ENCODE results near the gene EVX2.

The EVX2 gene

GRCh38 chr2:176121190-176122051 lies 37.7 kb upstream of the EVX2 start:
- peak; percentile 15 for DNase-seq

GRCh38 chr2:176120364-176121189 lies 36.8 kb upstream of the EVX2 start:
- DNase-seq: peak; percentile 46

- DNase-seq: peak; percentile 79
Observed at GRCh38 chr2:176118601-176119339, 35.0 kb upstream of the EVX2 start.

GRCh38 chr2:176117823-176118371 lies 34.1 kb upstream of the EVX2 start:
- DNase-seq: peak; percentile 40

GRCh38 chr2:176117162-176117822 lies 33.5 kb upstream of the EVX2 start:
- no peak for DNase-seq

- DNase-seq: peak; percentile 74
Observed at GRCh38 chr2:176115883-176116813, 32.4 kb upstream of the EVX2 start, which contains the start of gene HOXD10. HOXD10 (plus strand) TSS chr2:176116778; CDS start chr2:176116834, 56 bp downstream.

DNA sequence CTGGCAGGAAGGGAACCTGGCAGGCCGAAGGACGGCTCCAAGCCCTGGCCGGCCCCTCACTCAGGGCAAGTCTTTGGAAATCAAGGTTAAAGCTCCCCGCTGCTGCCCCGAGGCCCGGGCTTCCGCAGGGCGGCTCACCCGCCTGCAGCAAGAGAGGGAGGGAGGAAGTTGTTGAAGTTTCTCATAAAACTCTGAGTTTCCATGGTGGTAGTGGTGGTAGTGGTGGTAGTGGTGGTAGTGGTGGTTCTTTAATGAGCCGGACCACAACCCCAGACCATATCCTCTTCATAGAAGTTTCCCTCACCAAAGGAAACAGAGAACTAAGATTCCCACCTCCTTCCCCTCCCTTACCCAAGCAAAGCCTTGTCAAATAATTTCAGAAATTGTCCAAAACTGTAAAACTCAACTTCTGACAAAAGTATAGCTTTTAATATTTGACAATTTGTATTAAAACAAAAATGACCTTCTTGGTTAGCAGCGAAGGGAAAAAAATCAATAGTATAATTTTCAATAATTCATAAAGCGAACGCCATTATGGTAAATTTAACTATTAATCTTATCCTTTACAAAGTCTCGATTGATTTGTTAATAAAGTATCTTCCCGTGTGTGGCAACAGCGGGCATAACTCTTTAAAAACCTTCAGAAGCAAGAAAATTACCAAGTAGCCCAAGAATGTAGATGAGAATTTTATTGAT lies 31.3 kb upstream of the EVX2 start:
- DNase-seq: no peak

DNA sequence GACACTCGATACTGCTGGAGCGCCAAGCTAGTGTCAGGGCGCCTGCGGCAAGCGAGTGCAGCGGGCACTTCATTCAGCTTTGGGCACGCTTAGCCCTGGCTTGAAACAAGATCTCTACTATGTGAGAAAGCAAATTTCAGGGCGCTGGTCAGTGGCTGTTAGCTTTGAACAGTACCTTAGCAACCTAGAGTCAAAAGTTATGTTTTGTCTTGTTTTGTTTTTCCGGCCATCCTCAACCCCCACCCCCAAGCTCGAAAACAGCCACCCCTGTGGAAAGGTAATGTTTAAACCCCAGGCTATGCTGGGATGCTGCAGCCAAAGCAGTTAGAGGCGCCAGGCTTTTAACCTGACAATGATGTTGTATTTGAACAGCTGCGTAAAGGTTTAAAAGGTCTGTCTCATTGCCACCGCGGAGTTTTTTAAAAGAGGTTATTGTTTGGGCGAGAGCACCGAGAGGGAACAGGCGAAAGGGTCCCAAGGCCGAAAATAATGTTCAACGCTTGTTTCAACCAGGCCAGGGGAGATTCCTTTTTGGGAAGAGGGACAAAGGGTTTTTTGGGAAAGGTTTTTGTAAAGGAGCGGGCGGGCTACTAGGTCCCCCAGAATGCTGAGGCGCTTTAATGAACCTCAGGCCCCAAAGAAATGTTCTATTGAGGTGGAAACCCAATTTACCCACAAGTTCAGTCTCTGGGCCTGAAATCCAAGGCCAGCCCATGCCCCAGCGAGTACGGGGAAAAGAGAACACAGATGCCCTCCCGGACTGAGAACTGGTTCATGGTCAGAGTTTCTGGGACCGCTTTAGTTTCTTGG lies 30.6 kb upstream of the EVX2 start:
- peak; percentile 72 for DNase-seq

- DNase-seq: peak; percentile 57
Observed at GRCh38 chr2:176112375-176113302, 28.9 kb upstream of the EVX2 start.

DNA sequence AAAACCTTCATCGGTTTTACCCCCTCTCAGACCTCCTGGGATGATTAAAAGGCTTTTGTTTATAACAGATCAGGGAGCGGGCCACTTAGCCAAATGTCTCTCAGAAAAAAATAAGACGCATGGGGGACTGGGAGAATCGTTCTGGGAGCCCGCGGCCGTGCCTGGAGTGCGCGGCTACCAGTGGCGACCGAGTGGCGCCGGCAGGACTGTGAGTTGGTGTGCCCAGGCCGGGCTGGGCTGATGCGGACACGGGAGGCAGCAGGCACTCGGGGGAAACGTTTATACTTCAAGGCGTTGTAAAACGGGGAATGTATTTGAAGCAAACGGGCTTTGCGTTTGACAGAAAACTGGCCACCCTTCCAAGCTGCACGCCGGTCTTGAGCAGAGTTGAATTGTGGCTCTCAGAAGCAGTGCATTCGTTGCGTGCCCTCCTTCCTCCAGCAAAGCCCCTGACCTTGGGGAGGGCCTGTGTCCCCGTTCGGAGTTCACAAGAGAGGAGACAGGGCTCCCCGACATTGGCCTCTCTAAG lies 28.1 kb upstream of the EVX2 start:
- DNase-seq: peak; percentile 61

DNA sequence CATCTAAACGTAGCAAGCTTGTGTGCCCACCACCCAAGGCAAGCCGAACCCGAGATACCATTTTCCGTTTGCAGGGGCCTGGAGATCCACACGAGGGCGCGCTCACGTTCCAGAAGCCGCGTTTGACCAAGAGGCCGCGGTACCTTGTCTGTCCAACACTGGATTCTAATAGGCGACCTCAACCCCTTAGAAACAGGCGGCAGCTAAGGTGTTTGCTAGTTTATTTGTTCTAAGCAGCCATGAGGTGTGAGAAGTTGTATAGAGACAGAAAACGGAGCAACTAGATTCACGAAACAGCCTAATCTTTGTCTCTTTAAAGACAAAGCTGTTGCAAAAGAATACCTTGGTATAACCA lies 27.5 kb upstream of the EVX2 start:
- peak; percentile 94 for DNase-seq

DNA sequence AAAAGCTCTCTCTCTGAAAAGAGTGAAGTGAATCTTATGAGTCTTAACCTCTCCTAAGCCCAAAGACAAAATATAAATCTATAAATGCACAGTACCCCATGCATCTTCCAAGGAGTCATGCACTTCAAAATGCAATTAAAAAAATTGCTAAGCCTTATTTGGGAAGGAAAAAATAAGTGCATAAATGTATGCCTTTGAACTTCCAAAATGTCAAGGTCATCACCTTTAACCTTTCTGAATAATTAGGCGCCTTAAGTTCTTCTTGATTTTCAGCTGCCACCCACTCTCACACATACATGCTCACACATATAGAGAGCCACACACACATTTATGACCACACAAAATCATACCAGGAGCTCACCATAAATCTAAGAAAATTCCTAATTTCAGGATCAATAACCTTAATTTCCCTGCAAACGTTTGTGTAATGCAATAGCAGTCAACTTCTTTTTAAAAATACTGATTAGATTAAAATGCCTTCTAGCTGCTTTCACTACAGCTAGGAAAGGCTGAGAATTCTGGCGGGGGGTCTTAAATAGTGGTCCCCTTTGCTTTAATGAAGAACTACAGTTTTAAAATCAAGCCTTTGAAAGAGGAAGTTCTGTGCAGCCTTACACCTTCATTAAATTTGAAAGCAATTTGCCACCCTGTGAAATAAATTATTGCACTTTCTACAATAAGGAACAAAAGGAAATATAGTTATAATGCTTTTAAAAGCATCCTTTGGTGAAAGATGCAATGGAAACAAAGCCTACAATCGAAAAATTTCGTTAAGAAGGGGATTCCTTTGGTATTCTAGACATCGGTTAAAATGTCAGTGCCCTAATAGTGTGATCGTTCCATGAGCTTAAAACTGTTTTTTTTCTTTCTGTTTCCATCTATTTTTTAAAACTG lies 26.9 kb upstream of the EVX2 start:
- peak; percentile 60 for DNase-seq

GRCh38 chr2:176109946-176110345 lies 26.2 kb upstream of the EVX2 start:
- DNase-seq: peak; percentile 70

DNA sequence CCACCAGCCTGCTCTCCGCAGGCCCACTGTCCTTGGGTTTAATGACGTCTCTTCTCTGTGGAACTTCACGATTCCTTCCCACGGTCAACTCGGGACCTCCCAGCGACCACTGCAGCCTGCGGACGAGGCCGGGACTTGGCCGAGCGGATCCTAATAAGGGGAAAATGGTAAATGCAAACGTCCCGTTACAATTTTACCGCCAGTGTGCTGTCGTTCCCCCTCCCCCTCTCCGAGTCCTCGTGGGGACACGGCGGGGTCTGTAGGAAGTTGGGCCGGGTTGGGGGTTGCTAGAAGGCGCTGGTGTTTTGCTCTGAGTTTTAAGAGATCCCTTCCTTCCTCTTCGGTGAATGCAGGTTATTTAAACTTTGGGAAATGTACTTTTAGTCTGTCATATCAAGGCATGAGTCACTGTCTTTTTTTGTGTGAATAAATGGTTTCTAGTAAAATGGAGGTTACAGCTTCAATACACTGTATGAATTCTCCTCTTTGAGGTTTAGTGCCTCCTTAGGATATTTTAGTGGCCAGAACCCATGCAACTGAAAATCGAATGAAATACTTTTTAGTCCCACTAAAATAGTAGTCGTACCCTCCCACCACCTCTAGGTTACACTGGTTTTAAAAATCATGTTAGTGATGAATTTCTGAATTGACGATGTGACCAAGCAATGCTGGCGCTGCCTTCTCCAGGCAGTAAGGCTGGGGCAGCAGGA lies 25.6 kb upstream of the EVX2 start:
- peak; percentile 57 for DNase-seq

DNA sequence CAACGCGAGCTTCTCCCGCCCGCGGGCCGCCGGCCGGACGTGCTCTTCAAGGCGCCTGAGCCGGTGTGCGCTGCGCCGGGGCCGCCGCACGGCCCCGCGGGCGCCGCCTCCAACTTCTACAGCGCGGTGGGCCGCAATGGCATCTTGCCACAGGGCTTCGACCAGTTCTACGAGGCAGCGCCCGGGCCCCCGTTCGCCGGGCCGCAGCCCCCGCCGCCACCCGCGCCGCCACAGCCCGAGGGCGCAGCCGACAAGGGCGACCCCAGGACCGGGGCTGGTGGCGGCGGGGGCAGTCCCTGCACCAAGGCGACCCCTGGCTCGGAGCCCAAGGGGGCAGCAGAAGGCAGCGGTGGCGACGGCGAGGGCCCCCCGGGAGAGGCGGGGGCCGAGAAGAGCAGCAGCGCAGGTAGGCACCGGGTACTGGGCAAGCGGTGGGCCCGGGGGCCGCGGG lies 24.0 kb upstream of the EVX2 start:
- no peak for DNase-seq

Data from DMS79 treated with DMSO at 0.1 percent for 48 hours (cell line).